ENCODE results near the gene CERK.

Gene CERK

GRCh38 chr22:46777609-46777970, 39.5 kb upstream of the CERK start:
- no peak for DNase-seq (ENCODE audit: low read depth)
- no peak for TF ChIP-seq CTCF (IDR thresholded peaks at IDR 0.05; ENCODE audit: control insufficient read depth, insufficient read depth, low read depth, low read length, missing control alignments)
- H3K4me3 ChIP-seq (ENCODE audit: control insufficient read depth, low read depth, low read length): no peak overlapping the region

- DNase-seq (ENCODE audit: low read depth): no peak
- no peak for TF ChIP-seq CTCF (IDR thresholded peaks at IDR 0.05; ENCODE audit: control insufficient read depth, insufficient read depth, low read depth, low read length, missing control alignments)
- no peak overlapping the region for H3K4me3 ChIP-seq (ENCODE audit: control insufficient read depth, low read depth, low read length)
These were observed 39.0 kb upstream of the CERK start for GRCh38 chr22:46776876-46777608.

- no peak for TF ChIP-seq CTCF (IDR thresholded peaks at IDR 0.05; ENCODE audit: control insufficient read depth, insufficient read depth, low read depth, low read length, missing control alignments)
- H3K4me3 ChIP-seq (ENCODE audit: control insufficient read depth, low read depth, low read length): no peak overlapping the region
- no peak for DNase-seq (ENCODE audit: low read depth)
These were observed 38.1 kb upstream of the CERK start for GRCh38 chr22:46775850-46776826.

- DNase-seq (ENCODE audit: low read depth): no peak
- TF ChIP-seq CTCF (IDR thresholded peaks at IDR 0.05; ENCODE audit: control insufficient read depth, insufficient read depth, low read depth, low read length, missing control alignments): no peak
- H3K4me3 ChIP-seq (ENCODE audit: control insufficient read depth, low read depth, low read length): no peak overlapping the region
These were observed 37.2 kb upstream of the CERK start for GRCh38 chr22:46774980-46775849.

DNA sequence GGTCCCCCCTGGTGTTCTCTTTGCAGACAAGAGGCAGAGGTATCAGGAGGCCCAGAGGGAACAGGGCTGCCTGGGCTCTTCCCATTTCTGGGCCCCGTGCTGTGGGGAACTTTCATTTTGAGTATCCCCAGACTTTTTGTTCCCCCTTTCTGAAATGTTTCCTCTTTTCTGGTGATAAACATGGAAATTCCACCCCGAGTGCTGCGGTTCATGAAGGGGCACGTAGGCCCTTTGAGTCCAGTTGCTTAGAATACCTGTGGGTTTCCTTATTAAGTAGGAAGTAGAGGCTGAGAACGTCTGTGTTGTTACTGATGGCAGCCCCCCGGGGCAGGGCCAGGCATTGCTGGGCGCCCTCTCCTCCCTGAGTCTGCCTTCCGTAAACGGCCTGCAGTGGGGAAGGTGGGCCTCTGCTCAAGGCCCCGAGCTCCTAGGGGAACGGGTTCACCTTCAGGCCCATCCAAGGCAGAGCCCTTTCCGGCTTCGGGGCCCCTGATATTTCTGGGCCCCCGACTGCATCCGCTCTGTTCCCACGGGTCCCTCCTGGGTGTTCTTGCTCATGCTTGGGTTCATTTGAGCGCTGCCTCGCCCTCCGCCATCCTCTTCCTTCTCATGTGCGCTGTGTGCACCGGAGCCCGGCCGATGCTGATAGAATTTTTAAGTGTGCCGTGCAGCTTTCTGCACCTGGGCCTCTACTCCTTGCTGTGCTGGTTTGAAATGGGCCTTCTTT, 36.4 kb upstream of the CERK start:
- H3K4me3 ChIP-seq (ENCODE audit: control insufficient read depth, low read depth, low read length): no peak overlapping the region

More for the DNA sequence above, 36.4 kb upstream of the CERK start:
- no peak for TF ChIP-seq CTCF (IDR thresholded peaks at IDR 0.05; ENCODE audit: control insufficient read depth, insufficient read depth, low read depth, low read length, missing control alignments)
- no peak for DNase-seq (ENCODE audit: low read depth)

All from AG09309 (cell line).